Measurements from ENCODE around the gene CRACDL.

The CRACDL gene

DNA sequence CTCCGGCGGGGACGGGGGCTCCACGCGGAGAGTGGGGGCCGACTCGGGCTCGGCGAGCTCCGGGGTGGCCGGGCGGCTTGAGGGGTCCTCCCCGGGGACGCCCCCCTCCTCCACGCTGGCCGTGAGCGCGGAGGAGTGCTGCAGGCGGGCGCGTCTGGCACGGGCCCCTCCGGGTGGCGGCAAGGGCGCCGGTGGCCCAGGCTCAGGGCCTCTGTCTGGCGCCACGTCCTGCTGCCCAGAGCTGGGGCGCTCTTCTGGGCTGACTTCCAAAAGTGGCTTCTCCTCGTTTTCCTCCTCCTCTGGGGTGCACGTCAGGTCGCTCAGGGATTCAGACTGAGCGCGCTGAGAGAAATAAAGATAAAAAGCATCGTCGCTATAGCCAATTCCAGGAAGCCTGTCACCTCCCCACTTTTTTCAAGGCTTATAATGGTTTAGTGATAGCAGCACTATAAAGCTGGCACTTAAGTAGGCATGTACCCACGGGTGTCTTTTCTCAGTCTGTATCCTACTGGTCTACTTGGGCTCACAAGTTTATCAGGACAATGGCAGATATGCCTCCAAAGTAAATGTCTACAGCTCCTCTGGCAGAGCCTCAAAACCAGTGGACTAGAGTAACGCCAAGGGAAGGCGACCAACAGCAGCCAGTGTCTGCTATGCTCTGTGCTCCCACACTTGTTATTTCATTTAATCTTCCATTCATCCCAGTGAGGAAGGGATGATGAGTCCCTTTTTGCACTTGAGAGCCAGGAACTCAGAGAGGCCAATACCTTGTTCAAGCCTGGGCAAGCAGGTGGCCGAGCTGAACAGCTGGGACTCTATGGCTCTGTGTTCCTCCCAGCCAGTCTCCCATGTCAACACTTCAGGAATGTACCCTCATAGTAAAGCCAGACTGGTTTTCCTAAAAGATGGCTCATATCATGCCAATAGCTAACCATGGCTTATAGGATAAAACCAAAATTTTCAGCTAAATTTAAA, 112.5 kb downstream of the CRACDL start:
- DNase-seq: no peak

DNA sequence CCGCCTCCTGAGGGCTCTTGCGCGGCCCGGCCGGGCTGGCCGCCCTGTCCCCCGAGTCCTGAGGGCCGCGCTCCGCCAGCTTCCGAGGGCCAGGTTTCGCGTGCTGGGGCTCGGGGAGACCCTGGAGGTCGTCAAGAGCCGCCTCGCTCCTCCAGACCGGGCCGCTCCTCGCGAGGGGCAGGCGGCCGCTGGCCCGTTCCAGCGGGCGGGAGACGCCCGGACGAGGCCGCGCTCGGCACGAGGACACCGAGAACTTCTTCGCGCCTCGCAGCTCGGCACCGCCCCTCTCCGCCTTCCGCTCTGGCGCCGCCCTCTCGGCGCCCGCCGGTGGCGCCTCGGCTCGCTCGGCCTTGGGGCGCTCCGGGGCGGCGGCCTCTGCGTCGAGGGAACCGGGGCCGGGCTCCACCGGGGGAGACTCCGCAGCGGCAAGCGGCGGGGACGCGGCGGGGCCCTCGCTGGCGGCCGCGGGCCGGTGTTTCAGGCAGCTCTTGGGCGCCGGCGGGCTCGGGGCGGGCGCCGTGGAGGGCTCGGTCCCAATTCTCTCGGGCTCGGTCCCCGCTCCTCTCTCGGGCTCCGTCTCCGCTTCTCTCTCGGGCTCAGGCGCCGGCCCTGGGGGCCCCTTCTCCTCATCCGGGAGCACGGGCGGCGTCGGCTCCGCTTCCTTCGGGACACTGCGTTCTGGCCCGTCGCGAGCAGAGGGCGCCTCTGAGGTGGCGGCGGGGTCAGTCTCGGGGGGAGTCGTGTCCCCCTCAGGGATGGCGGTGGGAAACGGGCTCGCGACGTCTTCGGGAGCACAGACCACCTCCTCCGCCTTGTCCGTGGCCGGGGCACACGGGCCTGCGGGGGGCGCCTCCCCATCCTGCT, 113.5 kb downstream of the CRACDL start:
- peak; percentile 56 to 73 for DNase-seq

DNA sequence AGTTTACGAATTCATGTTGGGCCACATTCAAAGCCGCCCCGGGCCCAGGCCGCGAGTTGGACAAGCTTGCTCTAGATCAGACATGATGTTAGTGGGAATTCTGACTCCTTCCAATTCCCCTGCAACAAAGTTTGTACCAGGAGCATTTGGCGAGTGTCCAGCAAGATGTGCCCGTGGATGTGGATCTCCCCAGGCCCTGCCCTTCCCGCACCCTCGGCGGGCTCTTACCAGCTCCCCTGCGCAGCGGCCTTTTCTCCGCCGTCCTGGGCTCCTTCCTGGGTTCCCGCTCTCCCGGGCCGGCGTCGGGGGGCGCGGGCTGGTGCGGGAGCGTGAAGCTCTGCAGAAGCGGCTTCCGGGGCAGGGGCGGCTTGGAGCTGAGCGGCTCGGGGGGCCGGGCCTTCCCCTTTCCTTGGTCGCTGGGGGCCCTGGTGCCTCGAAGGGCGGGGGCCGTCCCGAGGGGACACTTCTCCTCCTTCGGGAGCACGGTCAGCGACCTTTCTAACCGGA, 114.3 kb downstream of the CRACDL start:
- DNase-seq: no peak

DNA sequence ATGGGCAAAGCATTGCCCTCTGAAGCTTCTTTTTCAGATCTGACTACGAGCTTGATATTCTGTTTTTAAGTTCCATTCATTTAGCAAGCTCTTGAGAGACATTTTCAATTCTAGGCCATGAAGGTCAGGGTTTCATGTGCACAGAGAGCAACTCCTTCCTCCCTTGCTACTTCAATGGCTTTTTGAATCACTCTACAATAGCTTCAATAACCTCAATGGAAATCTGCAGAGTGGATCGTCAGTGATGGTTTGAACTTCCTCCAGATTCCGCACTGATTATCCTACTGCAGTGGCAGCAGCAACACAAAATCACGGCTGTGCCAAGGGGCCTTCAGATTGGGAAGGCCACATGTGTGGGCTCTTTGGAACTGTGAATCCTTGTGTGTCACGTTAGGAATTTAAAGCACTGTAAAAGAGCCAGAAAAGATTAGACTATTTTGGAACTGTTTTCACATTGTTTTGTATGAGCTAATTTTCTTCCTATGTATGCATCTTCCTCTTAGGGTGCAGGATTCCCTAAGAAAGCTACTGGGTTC, 116.7 kb downstream of the CRACDL start:
- DNase-seq: no peak

DNA sequence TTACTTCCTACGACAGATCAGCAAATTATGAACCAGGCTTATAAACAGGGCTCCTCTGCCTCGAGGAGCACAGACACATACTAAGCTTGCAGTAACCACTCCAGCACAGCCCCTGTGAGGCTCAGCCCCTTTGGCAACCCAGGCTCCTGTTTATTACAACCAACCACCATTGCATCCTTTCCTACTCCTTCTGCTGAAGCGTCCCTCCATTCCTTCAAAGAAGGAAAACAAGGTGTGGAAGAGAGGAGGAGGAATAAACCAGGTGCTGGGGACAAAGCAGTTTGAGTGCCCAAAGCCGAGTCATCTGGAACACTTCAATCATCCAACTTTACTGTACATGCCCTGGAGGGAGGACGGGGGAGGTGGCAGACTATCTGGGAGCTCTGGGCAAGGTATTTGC, 117.9 kb downstream of the CRACDL start:
- DNase-seq: no peak

DNA sequence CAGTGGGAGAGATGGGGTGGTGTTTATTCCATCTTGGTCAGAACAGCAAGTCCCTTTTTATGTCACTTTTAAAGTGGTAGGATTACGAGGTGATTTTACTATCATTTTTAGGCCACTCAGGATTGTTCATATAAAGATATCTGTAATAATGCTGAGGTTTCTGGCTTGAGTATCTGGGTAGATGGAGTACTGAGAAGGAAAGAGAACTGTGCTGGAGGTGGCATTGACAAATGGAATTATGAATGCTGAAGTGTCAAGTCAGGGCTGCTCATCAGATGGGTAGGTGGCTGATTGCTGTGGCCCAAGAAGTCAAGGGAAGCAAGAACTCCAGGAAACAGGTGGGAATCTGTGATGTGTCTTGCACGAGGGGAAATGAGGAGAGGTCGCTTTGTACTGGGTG, 119.7 kb downstream of the CRACDL start:
- DNase-seq: no peak

DNA sequence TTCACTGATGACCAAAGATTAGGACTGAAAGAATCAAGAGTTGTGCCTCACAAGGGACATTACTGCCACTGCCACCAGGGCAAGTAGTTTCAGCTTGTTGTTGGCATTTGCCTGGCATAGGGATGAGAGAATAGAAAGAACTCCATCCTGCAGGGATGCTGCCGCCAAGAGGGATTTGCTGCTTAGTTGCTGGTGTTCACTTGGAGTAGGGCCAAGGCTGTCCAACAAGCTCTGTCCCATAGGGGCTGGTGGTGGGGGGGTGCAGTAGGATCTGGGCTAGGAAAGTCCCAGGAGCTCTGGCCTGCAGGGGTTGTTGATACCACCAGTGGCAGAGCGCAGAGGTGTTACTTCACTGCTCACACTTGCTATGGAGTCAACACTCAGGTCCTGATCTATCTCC, 120.2 kb downstream of the CRACDL start:
- DNase-seq: no peak

DNA sequence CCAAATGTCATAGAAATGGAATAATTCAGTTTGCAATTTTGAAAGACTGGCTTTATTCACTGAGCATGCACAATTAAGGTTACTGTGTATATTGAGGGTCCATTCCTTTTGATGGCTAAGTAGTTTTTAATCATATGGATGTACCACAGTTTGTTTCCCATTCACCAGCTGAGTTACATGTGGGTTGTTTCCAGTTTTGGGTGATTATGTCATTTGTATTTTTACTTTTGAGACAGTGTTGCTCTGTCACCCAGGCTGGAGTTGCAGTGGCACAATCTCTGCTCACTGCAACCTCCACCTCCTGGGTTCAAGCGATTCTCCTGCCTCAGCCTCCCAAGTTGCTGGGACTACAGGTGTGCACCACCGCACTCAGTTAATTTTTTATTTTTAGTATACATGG, 124.3 kb downstream of the CRACDL start:
- no peak for DNase-seq

DNA sequence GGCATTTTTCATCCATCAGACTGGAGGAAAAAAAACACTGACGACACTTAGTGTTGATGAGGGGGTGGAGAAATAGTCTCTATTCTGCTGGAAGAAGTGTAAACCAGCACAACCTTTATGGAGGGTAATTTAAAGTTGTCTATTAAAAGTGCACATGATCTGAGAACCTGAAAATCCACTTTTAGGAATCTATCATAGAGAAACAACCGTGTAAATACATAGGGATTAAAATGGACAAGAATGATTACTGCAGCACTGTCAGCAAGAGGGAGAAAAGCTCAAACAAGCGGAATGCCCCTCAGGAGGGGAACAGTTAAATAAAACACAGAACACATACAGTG, 125.5 kb downstream of the CRACDL start:
- no peak for DNase-seq

DNA sequence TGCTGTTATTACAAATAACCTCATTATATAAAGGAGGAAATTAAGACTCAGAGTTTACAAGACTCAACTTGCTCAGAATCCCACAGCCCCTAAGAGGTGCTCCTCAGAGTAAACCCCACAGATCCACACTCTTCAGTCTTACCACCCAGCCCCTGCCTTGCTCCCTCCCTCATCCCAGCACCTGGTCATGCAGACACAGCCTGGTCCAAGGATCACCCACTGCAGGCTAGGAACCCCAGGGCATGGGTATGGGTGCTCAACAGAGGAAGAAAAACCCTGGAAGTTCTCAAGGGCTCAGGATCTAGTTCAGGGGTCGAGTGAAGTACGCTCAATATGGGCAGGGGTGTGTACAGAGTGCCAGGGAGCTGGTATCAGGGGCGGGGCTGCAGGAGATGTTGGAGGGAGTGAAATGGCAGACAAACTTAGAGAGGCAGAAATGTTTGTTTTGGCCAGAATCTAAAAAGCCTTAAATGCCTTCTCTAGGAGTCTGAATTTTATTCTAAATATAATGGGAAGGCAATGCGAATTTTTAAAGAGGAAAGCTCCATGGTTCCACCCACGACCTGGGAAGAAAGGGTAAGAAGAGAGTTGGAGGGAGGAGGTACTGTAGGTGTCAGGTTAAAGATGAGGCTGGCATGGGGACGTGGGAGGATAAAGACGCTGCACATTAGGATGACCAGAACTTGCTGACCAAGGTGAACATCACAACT, 126.0 kb downstream of the CRACDL start:
- DNase-seq: no peak

DNA sequence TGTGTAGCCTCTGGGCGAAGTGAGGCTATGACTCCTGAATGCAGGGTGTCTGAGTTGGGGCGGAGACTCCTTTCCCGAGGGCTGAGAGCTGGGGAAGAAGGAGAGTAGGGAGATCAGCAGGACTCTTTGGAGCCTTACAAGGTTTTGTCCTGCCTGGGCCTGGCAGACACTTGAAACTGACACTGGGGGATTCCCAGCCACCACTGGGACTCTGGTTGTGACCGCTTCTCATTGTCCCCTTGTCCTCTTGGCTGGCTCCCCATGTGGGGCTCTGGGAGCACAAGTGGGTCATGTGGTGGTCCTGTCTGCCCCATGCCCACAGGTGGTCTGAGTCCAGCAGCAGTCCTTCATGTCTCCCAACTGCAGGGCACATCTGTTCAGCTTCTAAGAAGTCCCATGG, 126.9 kb downstream of the CRACDL start:
- no peak for DNase-seq

DNA sequence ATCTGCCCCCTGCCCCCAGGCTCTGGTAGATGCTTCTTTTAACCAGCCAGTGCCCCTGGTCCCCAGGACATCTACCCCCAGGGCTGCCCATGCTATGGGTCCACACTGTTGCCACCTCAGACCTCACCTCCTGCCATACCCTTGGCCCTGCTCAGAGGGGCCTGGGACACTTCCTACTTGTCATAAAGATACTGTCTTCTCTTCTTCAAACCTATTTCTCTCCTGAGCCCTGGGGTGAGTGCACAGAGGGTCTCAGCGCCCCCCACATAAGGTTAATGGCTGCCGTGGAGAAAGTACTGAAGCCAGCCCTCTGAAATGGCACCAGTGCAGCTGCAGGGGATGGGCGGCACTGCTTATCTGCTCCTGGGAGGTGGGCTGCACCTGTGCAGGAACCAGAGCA, 127.5 kb downstream of the CRACDL start:
- DNase-seq: no peak

DNA sequence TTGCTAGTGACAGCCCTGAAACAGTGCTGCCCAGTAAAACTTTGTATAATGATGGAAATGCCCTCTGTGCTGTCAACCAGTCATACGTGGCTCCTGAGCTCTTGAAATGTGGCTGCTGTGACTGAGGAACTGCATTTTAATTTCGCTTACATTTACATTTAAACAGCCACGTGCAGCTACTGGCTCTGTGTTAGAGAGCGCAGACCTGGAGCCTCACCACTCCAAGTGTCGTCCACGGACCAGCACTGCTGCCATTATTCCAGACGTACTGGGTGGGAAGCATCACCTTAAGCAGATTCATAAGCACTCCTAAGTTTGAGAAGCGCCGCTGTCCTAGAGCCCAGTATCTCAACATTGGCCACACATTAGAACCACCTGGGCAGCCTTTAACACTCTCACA, 128.1 kb downstream of the CRACDL start:
- DNase-seq: no peak

DNA sequence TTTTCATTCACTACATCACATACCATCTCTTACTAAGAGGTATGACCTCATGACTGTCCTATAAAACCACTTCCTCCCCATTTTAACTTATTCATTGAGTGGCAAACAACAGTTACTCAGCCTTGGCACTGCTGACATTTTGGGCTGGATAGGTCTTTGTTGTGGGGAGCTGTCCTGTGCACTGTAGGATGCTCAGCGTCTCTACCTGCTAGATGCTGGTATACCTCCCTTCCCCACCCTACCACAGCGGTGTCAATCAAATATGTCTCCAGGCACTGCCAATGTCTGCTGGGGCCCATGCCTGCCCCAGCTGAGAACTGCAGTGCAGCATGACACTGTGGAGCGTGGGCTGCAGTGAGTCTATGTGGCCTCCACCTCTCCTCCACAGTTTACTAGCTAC, 128.8 kb downstream of the CRACDL start:
- DNase-seq: peak in 1 of 2 donors; percentile 13

DNA sequence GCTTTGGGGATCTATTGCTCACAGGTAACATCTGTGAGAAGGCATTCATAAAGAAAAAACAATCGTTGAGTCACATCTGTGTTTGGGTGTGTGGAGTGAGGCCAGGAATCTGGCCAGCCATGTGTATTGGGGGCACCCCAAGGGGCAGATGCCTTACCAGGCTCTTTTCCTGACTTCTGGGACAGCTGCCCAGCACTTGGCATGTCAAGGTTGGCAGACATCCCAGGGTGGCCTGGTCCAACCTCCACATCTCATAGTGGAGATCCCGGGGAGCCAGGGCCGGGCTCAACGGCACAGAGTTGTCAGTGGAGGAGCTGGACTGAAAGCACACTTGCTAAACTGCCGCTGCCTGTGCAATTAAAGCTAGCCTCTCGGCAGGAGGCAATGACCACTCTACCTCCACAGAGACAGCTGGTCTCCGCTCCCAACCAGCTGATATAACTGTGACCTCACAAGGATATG, 129.8 kb downstream of the CRACDL start:
- no peak for DNase-seq

DNA sequence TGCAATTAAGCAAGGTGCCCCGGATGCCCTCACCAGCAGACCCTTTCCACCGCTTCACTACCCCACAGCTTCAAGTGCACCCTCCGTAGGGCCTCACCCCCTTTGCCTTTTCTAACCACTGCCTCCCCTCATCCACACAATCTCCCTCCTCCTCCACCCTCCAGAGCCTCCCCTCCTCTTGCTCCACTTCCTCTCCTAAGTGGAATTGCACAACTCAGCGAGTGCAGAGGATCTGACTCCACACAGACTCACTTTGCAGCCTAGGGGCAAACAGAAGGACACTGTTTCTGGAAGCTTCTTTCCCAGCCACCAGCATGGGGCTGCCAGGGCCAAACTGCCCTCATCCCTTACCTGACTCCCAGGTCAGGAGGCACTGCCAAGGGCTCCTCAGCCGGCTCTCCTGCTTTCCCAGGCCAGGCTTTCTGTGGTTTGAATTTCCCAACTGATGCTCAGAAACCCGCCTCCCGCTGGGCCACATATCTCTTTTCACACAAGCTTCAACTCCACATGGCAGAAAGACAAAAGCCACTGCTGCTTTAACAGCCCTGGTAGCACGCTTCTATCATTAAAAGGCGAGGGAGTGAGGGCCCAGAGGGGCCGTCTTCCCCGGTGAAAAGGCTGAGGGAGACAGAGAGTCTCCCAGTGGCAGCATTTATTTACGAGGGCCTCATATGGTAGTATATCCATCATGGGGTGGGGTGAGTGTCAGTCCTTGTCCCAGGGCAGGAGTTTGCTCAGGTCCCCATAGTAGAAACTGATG, 130.4 kb downstream of the CRACDL start:
- DNase-seq: peak in 1 of 2 donors; percentile 33

DNA sequence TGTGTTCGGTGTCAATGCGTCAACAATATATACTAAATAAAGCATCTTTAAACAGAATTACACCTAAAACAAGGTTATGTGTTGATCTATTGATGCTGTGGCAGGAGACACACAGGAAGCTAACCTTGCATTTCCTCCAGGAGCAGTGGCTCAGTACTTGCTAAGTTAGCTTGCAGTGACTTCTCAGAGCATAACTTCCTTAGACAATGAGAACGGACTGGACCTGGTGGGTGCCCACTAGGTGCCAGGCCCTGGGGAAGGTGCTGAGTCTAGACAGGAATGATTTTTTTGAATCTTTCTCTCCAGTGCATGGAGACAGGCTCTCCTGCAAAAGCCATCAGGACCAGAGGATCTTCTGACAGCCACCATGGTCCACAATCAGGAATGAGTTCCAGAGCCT, 131.3 kb downstream of the CRACDL start:
- DNase-seq: no peak

DNA sequence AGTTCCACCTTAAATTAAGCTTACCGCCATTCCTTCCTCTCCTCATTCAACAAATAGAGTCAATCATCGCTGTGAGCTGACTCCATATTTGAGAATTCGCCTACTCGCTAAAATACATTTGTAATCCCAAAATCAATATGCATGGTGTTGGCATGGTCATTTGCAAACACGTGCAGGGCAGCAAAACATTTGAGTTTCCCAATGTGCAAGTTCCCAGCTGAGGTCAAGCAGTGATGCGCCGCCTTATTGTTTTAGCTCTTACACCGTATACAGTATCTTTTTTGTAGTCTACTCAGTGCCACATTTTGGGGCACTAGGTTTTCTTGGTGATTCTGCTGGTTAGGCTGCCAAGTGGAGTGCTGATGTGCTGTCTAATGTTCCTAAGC, 131.8 kb downstream of the CRACDL start:
- no peak for DNase-seq

DNA sequence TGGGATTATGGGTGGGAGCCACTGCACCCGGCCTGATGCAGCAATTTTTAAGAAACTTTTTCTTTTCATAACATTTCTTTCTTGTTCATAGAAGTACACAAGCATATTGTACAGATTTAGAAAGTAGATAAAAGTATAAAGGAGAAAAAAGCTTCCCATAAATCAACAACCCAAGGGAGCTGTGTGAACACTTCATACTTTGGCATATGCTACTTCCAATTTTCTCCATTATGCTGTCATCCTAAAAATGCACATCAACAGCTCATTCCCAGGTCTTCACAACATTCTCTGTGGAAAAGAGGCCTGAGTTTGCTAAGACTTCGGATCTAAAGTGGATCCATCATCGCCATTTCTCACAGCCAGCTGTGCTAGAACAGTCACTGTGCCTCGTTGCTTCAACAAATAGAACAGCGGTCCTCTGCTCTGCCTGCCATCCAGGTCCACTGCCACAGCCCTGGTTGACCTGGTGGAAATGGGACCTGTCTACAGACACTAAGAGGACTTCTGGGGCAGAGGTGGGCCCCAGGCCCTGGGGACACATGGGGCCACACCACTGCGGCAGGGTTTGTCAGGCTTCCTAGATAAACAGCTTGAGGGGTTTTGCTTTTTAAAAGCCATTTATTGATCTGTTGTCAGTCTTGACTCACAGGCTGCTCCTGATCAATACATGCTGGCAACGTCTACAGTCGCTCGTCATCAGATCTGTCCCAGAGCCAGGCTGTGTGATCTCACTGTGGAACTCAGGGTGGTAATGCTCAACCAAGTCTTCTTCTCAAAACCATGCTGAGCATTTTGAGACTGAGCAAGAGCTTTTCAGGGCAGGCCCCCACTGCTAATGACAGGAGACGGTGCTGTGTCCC, 132.4 kb downstream of the CRACDL start:
- DNase-seq: no peak

DNA sequence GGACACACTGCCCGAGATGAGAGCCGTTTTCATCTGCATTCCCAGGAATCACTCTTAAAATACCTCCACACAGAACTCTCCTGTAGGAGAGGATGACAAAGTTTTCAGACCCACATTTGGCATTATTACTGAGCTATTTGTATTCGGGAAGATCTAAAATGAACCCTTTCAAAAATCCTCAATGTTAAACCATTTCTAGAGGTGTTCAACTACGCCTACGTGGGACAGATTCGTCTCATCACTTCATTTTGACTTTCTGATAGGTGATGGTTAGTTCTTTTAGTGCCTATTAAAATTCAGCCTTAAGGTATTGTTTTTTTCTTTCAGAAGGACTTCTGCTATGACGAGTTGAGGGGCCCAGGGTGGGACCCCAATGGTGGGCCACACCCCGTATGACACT, 133.7 kb downstream of the CRACDL start:
- DNase-seq: no peak

DNA sequence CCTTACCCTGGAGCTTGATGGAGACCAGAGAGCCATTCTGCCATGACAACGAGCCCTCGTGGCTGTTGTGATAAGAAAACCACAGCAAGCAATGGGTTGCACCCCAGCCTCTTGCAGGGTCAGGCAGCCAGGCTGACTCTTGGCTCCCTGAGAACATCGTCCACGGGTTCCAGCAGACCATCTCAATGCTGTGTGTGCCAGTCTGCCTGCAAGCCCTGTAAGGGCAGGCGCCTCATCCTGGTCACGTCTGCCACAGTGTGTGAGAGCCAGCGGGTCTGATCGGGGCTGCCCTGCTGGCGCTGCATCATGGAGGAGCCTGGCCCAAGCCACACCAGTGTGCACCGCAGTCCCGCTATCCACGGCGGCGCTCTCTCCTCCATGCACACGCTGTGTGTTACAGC, 134.1 kb downstream of the CRACDL start:
- no peak for DNase-seq

All from CD4-positive, alpha-beta T cell treated with Interferon alpha-2 for 1 hour (primary cell).